Midbrain (tissue), 1 donor: ENCODE results near the gene METTL3.
A peak's percentile ranks its signal among the peaks of the same experiment; 100 is the strongest.

Source experiments
- DNase-seq: peaks from one replicate; lab custom pipeline; 2025; lab: John Stamatoyannopoulos, UW

The METTL3 gene

GRCh38 chr14:21476523-21476924 is 34.6 kb downstream of the METTL3 start:
- no peak for DNase-seq

- DNase-seq = peak; percentile 59
Measured at GRCh38 chr14:21475767-21476522, 35.2 kb downstream of the METTL3 start.

DNA sequence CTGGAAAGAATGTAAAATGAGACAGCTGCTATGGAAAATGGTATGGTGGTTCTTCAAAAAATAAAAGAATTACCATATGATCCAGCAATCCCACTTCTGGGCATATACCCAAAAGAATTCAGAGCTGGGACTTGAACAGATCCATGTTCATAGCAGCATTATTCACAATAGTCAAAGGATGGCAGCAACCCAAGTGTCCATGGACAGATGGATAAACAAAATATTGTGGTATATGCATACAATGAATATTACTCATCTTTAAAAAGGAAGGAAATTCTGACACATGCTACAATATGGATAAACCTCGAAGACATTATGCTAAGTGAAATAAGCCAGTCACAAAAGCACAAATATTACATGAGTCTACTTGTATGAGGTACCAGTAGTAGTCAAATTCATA is 43.5 kb downstream of the METTL3 start:
- DNase-seq = no peak

DNA sequence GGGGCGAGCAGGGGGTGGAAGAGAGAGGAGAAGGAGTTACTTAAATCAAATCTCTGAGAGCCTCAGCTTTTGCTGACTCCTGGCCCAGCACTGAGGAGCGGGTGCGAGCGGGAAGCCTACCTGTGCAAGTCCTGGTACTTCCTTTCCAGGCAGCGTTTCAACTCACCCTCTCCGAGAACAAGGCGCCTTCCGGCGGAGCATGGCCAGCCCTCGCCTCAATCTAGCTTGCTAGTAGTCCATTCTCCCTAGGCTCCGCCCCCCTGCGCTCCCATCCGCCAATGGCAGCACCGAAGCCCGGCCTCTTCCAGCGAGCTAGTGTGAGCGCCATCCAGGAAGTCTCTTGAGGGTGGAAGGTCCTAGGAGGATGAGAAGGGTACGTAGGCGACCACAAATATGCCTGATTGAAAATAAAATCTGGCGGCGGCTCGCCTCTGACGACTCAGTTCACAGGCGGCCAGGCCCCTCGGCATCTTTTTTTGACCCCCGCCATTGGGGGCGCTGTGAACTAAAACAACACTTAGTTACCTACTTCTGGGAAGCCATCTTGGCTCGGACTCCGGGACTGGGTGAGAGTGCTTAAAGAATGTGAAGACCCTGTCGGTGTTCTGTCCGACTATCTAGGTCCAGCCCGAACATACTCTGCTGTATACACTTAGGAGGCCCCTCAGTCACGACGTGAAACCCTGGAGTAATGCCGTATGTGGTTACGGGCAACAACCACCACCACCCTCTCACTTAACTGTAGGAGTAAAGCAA is 55.0 kb downstream of the METTL3 start, which contains the start of gene CHD8:
TSS of gene CHD8 (minus strand) at position 212 of the 756 bp plus-strand sequence. CDS start 24,480 bp downstream, outside the sequence.
- DNase-seq = peak; percentile 99

GRCh38 chr14:21455592-21455911 is 55.6 kb downstream of the METTL3 start:
- DNase-seq = no peak

DNA sequence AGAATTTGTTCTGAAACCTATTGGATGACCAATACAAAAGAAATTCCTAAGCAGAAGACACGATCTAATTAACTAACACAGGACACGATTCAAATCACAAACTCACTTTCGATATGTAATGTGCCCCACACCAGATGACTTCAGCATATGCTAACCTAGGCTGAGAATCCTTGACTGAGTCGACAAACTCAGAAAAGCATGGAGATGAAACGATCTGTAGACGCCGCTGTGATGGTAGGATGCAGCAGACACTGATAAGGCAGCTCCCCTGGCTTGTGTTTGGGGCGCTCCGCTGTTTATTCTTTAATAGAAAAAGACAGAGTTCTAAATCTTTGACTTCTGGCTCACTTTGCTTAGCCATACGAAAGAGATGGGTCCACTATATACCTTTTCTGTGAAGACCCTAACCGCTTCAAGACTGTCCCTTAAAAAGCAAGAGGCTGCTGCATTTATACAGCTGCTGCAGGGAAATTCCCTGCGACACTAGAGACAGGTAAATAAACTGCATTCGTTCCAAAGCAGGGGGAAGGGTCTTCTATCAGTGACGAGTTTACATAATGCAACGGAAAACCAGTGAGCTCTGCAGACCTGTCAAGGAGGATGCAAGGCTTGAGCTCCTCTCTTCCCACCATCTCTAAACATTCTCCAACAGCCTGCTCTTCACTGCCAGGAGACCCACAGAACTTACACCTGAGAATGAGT is 56.1 kb downstream of the METTL3 start:
- DNase-seq = no peak

GRCh38 chr14:21449899-21450216 is 61.3 kb downstream of the METTL3 start:
- no peak for DNase-seq
